HEK293T (cell line): ENCODE results near the gene NAA25.

Experiments used
- ARNT ChIP-seq: fragments of 450-650 bp; IDR thresholded peaks from 2 replicates; pipeline ENCODE4 v1.6.1; 2017; ENCODE audit warnings: mild to moderate bottlenecking
- BHLHE40 ChIP-seq: fragments of 450-650 bp; IDR thresholded peaks from 2 replicates; pipeline ENCODE4 v1.6.1; 2016; ENCODE audit warnings: mild to moderate bottlenecking, moderate library complexity, borderline replicate concordance
- ELF4 ChIP-seq: fragments of 450-650 bp; IDR thresholded peaks from 2 replicates; pipeline ENCODE4 v1.6.1; 2017; ENCODE audit warnings: antibody characterized with exemption
- FOXA1 ChIP-seq: fragments of 450-650 bp; IDR thresholded peaks from 2 replicates; pipeline ENCODE4 v1.6.1; 2016; ENCODE audit warnings: mild to moderate bottlenecking
- FOXK2 ChIP-seq: fragments of 450-650 bp; IDR thresholded peaks from 2 replicates; pipeline ENCODE4 v1.6.1; 2016; ENCODE audit warnings: mild to moderate bottlenecking
- LEF1 ChIP-seq: fragments of 450-650 bp; IDR thresholded peaks from 2 replicates; pipeline ENCODE4 v1.6.1; 2017; ENCODE audit warnings: mild to moderate bottlenecking, borderline replicate concordance
- NFRKB ChIP-seq: fragments of 450-650 bp; IDR thresholded peaks from 2 replicates; pipeline ENCODE4 v1.6.1; 2016; ENCODE audit warnings: mild to moderate bottlenecking, moderate library complexity
- PKNOX1 ChIP-seq: fragments of 450-650 bp; IDR thresholded peaks from 2 replicates; pipeline ENCODE4 v1.6.1; 2016
- SP1 ChIP-seq: fragments of 450-650 bp; IDR thresholded peaks from 2 replicates; pipeline ENCODE4 v1.6.1; 2017
- SUZ12 ChIP-seq: fragments of 450-650 bp; IDR thresholded peaks from 2 replicates; pipeline ENCODE4 v1.6.1; 2016; ENCODE audit warnings: mild to moderate bottlenecking
- ZNF384 ChIP-seq: fragments of 450-650 bp; IDR thresholded peaks from 2 replicates; pipeline ENCODE4 v1.6.1; 2016

DNA sequence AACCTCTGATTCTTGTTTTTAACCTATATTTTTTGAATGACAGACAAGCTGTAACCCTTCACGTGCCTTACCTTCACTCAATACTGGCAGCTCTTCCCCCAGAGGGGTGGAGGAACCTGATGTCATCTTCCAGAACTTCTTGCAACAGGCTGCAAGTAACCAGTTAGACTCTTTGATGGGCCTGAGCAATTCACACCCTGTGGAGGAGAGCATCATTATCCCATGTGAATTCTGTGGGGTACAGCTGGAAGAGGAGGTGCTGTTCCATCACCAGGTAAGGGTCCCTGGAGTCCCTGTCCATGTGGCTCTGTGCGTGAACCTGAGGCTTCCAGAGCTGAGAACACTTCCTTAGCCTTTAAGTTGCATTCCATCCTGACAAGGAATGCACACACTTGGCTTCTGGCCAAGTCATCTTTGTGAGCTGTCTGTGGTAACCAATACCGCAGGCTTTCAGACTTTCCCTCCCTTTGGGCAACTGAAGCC is 39.5 kb upstream of the NAA25 start:
- TF ChIP-seq SP1 (no peak), NFRKB (no peak), ARNT (no peak), SUZ12 (no peak), PKNOX1 (no peak), FOXK2 (no peak), LEF1 (no peak), ELF4 (no peak), BHLHE40 (no peak), FOXA1 (no peak), ZNF384 (no peak)
